ENCODE results near the gene SEZ6. TPM values are rescaled to one million over a fixed set of nuclear protein-coding genes. Genes with fewer than 3 reads are reported as not detected.
A peak's percentile ranks its signal among the peaks of the same experiment; 100 is the strongest.

SEZ6 gene
- total and polyA plus RNA-seq, 11 donors, result 0.25 TPM; not detected in 10

DNA sequence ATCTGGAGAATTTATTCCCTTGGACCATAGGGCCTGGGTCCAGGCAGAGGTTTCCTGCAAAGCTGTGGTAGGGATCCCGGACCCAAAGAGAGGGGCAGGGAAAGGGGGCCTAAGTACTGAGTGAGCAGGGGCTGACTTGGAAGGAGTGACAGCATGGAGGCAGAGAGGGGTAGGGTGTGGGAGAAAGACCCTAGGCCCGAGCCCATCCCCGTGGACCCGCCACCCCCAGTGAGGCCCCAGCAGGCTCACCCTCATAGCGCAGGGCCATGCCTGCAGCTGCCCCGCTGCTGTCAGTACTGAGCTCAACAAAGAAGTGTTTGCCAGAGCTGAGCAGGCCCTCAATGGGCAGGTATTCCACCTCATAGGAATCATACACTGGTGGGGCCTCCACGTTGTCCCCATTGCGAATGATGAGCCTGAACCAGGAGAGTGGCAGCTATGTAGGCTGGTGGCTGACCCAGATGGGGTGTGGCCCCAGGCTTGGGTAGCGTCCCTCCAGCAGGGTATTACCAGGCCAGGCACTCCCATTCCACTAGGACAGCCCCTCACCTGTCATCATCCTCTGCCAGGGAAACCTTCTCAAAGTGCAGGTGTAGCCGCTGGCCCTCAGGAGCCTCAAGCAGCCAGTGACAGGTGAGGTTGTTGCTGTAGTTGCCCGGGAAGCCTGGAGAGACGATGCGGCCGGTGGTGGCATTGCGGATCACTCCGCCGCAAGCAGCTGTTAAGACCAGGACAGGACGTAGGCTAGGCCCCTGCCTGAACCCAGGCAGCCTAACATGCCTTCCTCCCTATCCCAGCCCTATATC is 45.4 kb downstream of the SEZ6 start:
- Histone ChIP-seq H3K36me3 (no peaks in the 10 kb centered on the region), H3K27ac (no peak overlapping the region), H3K9me3 (no peaks in the 10 kb centered on the region), H3K27me3 (peaks cover 0 to 8% (median 0%) of the 10 kb centered on the region in 9 donors), H3K4me3 (no peak overlapping the region), H3K4me1 (peaks cover 0 to under 1% (median 0%) of the 10 kb centered on the region in 12 donors)
- ATAC-seq (no peak), DNase-seq (peak in 1 of 5 donors; percentile 44)
- TF ChIP-seq, protein P1, sequence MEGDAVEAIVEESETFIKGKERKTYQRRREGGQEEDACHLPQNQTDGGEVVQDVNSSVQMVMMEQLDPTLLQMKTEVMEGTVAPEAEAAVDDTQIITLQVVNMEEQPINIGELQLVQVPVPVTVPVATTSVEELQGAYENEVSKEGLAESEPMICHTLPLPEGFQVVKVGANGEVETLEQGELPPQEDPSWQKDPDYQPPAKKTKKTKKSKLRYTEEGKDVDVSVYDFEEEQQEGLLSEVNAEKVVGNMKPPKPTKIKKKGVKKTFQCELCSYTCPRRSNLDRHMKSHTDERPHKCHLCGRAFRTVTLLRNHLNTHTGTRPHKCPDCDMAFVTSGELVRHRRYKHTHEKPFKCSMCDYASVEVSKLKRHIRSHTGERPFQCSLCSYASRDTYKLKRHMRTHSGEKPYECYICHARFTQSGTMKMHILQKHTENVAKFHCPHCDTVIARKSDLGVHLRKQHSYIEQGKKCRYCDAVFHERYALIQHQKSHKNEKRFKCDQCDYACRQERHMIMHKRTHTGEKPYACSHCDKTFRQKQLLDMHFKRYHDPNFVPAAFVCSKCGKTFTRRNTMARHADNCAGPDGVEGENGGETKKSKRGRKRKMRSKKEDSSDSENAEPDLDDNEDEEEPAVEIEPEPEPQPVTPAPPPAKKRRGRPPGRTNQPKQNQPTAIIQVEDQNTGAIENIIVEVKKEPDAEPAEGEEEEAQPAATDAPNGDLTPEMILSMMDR (IDR thresholded peaks at IDR 0.05), result no peak
- no peak for TF ChIP-seq POLR2A (IDR thresholded peaks at IDR 0.05)
- intact Hi-C loops (cut with DNase I), result loop anchor here in 1 of 10 donors (10.0 kb wide), 1 partner anchor 264 kb away; no protein-coding TSS in a partner anchor
- 95 to 97% (median 96%) methylated on average over 10 to 18 of the region's 18 CpGs for WGBS, 4 donors

DNA sequence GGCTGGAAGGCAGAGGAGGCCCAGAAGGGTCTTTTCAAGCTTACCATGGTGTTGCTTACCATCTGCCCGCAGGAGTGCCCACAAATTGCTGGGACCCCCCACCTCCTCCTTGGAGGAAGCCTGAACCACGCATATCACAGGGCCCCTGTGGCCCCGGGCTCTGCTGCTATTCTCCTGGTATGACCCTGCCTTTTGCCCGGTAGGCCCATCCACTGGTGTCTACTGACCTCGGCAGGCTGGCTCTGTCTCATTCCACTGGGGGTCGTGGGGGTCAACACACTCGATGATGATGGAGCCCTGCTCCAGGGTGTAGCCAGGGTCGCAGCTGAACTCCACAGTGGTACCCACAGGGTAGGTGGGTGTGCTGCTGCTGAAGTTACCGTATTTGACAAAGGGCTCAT is 46.4 kb downstream of the SEZ6 start:
- DNase-seq (no peak), ATAC-seq (no peak)
- Histone ChIP-seq H3K27ac (no peak overlapping the region), H3K9me3 (no peaks in the 10 kb centered on the region), H3K4me1 (no peaks in the 10 kb centered on the region), H3K27me3 (peaks cover 0 to 6% (median 0%) of the 10 kb centered on the region in 9 donors), H3K4me3 (no peak overlapping the region), H3K36me3 (no peaks in the 10 kb centered on the region)
- intact Hi-C loops (cut with DNase I), result loop anchor here in 1 of 10 donors (10.0 kb wide), 1 partner anchor 625 kb away; the partner anchor contains the start of genes IFT20 and TNFAIP1
- no peak for TF ChIP-seq POLR2A (IDR thresholded peaks at IDR 0.05)
- TF ChIP-seq, protein P1 (IDR thresholded peaks at IDR 0.05), result no peak
- WGBS, 4 donors, result 87 to 90% (median 89%) methylated on average over 5 to 9 of the region's 9 CpGs

DNA sequence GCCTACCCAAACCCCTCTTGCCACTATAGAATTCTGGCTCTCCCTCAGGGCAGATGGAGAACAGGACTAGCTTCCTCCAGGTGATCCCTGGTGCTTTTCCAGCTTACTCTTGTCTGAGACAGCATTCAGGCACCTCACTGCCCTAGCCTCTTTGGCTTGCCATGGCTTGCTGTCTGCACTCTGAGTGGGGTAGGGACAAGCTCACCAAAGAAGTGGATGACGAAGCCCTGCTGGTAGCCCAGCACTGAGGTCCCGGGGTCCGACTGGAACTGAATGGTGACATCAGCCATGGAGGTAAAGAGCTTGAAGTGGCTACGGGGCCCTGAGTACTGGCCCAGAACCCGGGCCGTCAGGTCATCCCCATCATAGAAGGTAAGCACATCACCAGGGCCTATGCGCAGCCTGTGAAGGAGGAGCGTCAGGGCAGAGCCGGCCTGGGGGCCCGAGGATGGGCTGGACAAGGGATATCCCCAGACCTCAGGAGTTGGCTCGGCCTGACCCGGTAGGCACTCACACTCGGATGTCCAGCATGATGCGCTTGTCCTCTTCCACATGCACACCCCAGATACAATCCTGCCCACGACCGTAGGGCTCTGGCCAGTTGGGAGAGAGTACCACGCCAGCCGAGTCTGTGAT is 46.9 kb downstream of the SEZ6 start:
- Histone ChIP-seq H3K27me3 (peaks cover 0 to under 1% (median 0%) of the 10 kb centered on the region in 9 donors), H3K36me3 (no peaks in the 10 kb centered on the region), H3K4me1 (no peaks in the 10 kb centered on the region), H3K9me3 (no peaks in the 10 kb centered on the region), H3K27ac (no peak overlapping the region), H3K4me3 (no peak overlapping the region)
- intact Hi-C loops (cut with DNase I), result loop anchor here in 1 of 10 donors (10.0 kb wide), 1 partner anchor 624 kb away; the partner anchor contains the start of genes IFT20 and TNFAIP1
- no peak for TF ChIP-seq POLR2A (IDR thresholded peaks at IDR 0.05)
- TF ChIP-seq, protein P1 (IDR thresholded peaks at IDR 0.05), result no peak
- ATAC-seq (no peak), DNase-seq (no peak)
- 93 to 96% (median 94%) methylated on average over 10 to 18 of the region's 18 CpGs for WGBS, 4 donors

DNA sequence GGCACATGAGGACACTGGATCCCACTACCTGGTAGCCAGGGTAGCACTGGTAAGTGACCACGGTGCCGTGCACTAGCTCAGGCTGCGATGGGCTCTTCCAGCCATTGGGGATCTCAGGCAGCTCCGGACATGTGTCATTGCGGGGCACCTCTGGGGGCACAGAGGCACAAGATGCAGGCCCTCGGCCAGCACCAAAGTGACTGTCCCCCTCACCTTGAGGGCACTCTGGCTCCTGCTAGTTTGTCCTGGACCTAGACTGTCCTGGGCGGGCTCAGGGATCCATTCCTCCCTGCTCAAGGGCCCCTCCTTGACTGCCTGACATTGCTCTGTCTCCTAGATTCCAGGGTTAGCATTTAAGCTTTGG is 47.9 kb downstream of the SEZ6 start:
- no peak for TF ChIP-seq POLR2A (IDR thresholded peaks at IDR 0.05)
- TF ChIP-seq, protein P1 (IDR thresholded peaks at IDR 0.05), result no peak
- H3K4me3 ChIP-seq, result no peak overlapping the region
- intact Hi-C loops (cut with DNase I), result loop anchor here in 1 of 10 donors (10.0 kb wide), 1 partner anchor 623 kb away; the partner anchor contains the start of genes IFT20 and TNFAIP1
- no peak overlapping the region for H3K27ac ChIP-seq
- no peaks in the 10 kb centered on the region for H3K36me3 ChIP-seq
- DNase-seq (peak in 1 of 5 donors; percentile 53), ATAC-seq (no peak)
- H3K27me3 ChIP-seq, result no peaks in the 10 kb centered on the region
- peaks cover 0 to 7% (median 2%) of the 10 kb centered on the region in 12 donors for H3K4me1 ChIP-seq
- H3K9me3 ChIP-seq, result no peaks in the 10 kb centered on the region
- 93 to 95% (median 94%) methylated on average over 5 to 7 of the region's 7 CpGs for WGBS, 4 donors

Data from heart left ventricle (tissue), 16 donors.